ENCODE data around the gene RBM33. TPM values are rescaled to one million over a fixed set of nuclear protein-coding genes. Genes with fewer than 3 reads are reported as not detected.

The RBM33 gene
- polyA plus RNA-seq, 3 donors: 15.0 to 27.7 (median 22.2) TPM

DNA sequence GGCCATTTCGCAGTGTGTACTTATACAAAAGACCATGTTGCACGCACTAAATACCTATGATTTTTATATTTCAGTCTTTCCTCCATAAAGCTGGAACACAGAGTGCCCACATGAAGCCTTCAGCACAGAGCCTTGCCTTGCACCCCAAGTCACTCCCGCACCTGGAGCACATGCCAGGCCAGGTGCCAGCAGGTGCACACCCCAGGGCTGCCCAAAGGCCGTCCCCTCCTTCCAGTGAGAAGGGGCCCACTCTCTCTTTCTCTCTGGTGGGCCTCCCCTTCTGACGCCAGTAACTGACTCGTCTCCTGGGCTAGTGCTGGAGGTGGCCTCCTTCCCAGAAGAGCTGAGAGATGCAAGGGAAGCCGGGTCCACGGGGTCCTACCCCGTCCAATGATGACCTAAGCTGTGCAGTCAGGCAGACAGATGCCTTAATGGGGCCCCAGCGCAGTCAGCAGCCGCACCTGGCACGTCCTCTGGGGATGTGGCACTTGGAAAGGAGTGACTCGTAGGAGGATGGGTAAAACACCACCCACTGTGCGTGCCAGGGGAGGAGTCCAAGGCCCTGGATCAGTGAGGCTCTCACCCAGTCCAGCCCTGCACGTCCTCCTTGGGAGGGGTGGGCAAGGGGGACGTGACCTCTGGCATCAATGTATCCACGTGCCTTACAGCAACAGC, 185.5 kb downstream of the RBM33 start:
- Histone ChIP-seq H3K9ac (ENCODE audit: insufficient read depth, low read length, poor library complexity, severe bottlenecking) (no peak overlapping the region), H3K9me3 (replicated peaks in 1 of 2; ENCODE audit: control insufficient read depth in 1 of 2, insufficient read depth in 1 of 2, low read length in 2 of 2) (no peaks in the 10 kb centered on the region), H3K36me3 (replicated peaks in 1 of 2; ENCODE audit: control insufficient read depth in 1 of 2, insufficient read depth in 2 of 2, low read length in 2 of 2) (no peaks in the 10 kb centered on the region), H3K27ac (ENCODE audit: low read depth in 1 of 2, low read length in 2 of 2) (no peak overlapping the region), H3K4me2 (replicated peaks; ENCODE audit: extremely low read depth, low read length, poor library complexity, severe bottlenecking) (no peak overlapping the region), H3K79me2 (ENCODE audit: insufficient read depth, low read length) (no peaks in the 10 kb centered on the region), H3K4me3 (replicated peaks in 1 of 3; ENCODE audit: low read depth in 2 of 3, low read length in 3 of 3) (no peak overlapping the region), H2AFZ (ENCODE audit: insufficient read depth, low read depth, low read length, poor library complexity, severe bottlenecking) (no peak overlapping the region), H3K27me3 (ENCODE audit: control insufficient read depth in 2 of 2, insufficient read depth in 2 of 2, low read length in 2 of 2) (no peaks in the 10 kb centered on the region), H3K4me1 (ENCODE audit: control insufficient read depth in 1 of 2, insufficient read depth in 2 of 2, low read length in 2 of 2) (no peaks in the 10 kb centered on the region), H4K20me1 (ENCODE audit: insufficient read depth, low read length) (no peaks in the 10 kb centered on the region)
- DNase-seq: no peak
- Mint-ChIP-seq H3K27me3 (ENCODE audit: low read depth in 3 of 3) (peaks cover 11 to 19% (median 13%) of the 10 kb centered on the region in 3 donors), H3K4me3 (no peak overlapping the region), H3K27ac (no peak overlapping the region), H3K9me3 (peaks cover 0 to 3% (median 2%) of the 10 kb centered on the region in 7 donors), H3K4me1 (no peaks in the 10 kb centered on the region), H3K36me3 (no peaks in the 10 kb centered on the region)
- 85% methylated on average over 7 of the region's 17 CpGs for WGBS (ENCODE audit: insufficient coverage)
- intact Hi-C loops (cut with micrococcal nuclease): no loop called here
- TF ChIP-seq, protein P1, sequence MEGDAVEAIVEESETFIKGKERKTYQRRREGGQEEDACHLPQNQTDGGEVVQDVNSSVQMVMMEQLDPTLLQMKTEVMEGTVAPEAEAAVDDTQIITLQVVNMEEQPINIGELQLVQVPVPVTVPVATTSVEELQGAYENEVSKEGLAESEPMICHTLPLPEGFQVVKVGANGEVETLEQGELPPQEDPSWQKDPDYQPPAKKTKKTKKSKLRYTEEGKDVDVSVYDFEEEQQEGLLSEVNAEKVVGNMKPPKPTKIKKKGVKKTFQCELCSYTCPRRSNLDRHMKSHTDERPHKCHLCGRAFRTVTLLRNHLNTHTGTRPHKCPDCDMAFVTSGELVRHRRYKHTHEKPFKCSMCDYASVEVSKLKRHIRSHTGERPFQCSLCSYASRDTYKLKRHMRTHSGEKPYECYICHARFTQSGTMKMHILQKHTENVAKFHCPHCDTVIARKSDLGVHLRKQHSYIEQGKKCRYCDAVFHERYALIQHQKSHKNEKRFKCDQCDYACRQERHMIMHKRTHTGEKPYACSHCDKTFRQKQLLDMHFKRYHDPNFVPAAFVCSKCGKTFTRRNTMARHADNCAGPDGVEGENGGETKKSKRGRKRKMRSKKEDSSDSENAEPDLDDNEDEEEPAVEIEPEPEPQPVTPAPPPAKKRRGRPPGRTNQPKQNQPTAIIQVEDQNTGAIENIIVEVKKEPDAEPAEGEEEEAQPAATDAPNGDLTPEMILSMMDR (IDR thresholded peaks at IDR 0.05): no peak

Other genes starting within 250 kb of the RBM33 start
- gene EN2, start 186.5 kb upstream of the RBM33 start, polyA plus RNA-seq: not detected
- not detected for gene CNPY1, start 98.1 kb upstream of the RBM33 start, polyA plus RNA-seq
- gene SHH, start 167.8 kb downstream of the RBM33 start, polyA plus RNA-seq: not detected